Osteocyte (in vitro differentiated cells): ENCODE results near the gene AP3S2. TPM values are rescaled to one million over a fixed set of nuclear protein-coding genes. Genes with fewer than 3 reads are reported as not detected.

Experiments used
- DNase-seq: peaks from one replicate; pipeline ENCODE4 v3.0.0; 2021; ENCODE audit warnings: mixed read lengths; ENCODE audit not compliant: unreplicated experiment; ENCODE audit errors: extremely low spot score
- H3K27ac Mint-ChIP-seq: one replicate; pipeline ENCODE4 v1.8.0; 2021; ENCODE audit warnings: mild to moderate bottlenecking, mixed read lengths; ENCODE audit not compliant: unreplicated experiment
- H3K27me3 Mint-ChIP-seq: one replicate; pipeline ENCODE4 v1.8.0; 2021; ENCODE audit warnings: mixed read lengths; ENCODE audit not compliant: unreplicated experiment
- H3K36me3 Mint-ChIP-seq: one replicate; pipeline ENCODE4 v1.8.0; 2021; ENCODE audit warnings: mixed read lengths; ENCODE audit not compliant: unreplicated experiment
- H3K4me1 Mint-ChIP-seq: one replicate; pipeline ENCODE4 v1.8.0; 2021; ENCODE audit warnings: mixed read lengths; ENCODE audit not compliant: unreplicated experiment
- H3K4me3 Mint-ChIP-seq: one replicate; pipeline ENCODE4 v1.8.0; 2021; ENCODE audit warnings: mild to moderate bottlenecking, moderate library complexity, mixed read lengths; ENCODE audit not compliant: unreplicated experiment
- H3K9me3 Mint-ChIP-seq: one replicate; pipeline ENCODE4 v1.8.0; 2021; ENCODE audit warnings: mixed read lengths; ENCODE audit not compliant: unreplicated experiment
- total RNA-seq: library from RNA; stranded (reverse); gene quantifications from 2 replicates; pipeline ENCODE4 v1.2.1, GENCODE V29; 2021
- TF ChIP-seq, protein P1 (sequence below): fragments of 200-600 bp; sonication (generic); IDR thresholded peaks from 2 replicates; pipeline ENCODE4 v1.5.0; 2021; ENCODE audit warnings: antibody characterized with exemption, mild to moderate bottlenecking, moderate library complexity

AP3S2 gene
- total RNA-seq, 1 donor from 2014 or later: 26.9 TPM

DNA sequence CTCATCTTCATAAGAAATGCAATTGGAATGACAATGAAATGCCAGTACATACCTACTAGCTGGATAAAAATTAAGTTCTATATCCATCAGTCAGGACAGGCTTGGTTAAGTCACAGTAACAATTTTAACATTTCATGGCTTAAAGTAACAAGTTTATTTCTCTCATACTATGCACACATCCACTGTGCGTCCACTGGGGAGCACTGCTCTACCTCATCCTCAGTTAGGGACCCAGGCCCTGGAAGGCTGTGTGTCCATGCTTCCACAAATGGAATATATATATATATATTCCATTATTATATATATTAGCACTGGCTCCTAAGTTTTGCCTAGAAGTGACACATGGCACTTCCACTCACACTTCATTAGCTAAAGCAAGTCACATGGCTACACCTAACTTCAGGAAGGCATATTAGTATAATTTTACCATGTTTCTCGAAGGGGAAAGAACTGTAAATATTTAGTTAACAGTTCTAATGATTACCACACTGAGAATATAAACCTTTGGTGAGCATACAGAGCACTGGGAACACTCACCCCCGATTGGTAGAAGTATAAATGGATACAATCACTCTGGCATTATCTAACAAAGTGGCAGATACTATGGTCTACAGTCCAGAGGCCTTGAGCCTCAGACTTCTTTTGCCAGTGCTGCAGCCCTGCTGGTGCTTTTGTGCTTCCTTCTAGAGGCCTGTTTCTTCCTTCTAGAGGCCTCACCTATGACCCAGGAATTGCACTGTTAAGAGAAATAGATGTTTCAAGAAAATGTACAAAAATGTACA, 28.6 kb downstream of the AP3S2 start:
- Mint-ChIP-seq H3K27ac (no peak overlapping the region), H3K4me1 (no peaks in the 10 kb centered on the region), H3K36me3 (peaks cover 16% of the 10 kb centered on the region)

DNA sequence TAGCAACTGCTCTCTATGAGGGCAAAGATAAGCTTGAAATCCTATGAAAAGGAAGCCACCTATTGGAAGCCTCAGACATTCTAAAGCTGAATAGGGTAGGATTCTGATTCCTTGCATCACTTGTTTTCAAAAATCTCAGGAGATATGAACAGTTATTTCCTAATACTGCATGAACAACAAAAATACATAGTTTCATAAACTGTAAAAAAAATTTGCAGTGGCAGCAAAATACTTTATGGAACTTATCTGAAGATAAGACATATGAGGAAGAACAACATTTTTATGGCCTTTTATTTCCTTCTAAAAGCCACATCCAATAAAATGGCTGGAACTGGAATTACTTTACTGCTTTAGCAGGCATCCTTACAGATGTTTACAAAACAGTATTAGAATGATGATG, 29.9 kb downstream of the AP3S2 start:
- no peaks in the 10 kb centered on the region for H3K9me3 Mint-ChIP-seq

More for the DNA sequence above, 28.6 kb downstream of the AP3S2 start:
- DNase-seq: no peak
- TF ChIP-seq, protein P1, sequence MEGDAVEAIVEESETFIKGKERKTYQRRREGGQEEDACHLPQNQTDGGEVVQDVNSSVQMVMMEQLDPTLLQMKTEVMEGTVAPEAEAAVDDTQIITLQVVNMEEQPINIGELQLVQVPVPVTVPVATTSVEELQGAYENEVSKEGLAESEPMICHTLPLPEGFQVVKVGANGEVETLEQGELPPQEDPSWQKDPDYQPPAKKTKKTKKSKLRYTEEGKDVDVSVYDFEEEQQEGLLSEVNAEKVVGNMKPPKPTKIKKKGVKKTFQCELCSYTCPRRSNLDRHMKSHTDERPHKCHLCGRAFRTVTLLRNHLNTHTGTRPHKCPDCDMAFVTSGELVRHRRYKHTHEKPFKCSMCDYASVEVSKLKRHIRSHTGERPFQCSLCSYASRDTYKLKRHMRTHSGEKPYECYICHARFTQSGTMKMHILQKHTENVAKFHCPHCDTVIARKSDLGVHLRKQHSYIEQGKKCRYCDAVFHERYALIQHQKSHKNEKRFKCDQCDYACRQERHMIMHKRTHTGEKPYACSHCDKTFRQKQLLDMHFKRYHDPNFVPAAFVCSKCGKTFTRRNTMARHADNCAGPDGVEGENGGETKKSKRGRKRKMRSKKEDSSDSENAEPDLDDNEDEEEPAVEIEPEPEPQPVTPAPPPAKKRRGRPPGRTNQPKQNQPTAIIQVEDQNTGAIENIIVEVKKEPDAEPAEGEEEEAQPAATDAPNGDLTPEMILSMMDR: no peak
- H3K9me3 Mint-ChIP-seq: no peaks in the 10 kb centered on the region
- no peak overlapping the region for H3K4me3 Mint-ChIP-seq
- no peaks in the 10 kb centered on the region for H3K27me3 Mint-ChIP-seq

DNA sequence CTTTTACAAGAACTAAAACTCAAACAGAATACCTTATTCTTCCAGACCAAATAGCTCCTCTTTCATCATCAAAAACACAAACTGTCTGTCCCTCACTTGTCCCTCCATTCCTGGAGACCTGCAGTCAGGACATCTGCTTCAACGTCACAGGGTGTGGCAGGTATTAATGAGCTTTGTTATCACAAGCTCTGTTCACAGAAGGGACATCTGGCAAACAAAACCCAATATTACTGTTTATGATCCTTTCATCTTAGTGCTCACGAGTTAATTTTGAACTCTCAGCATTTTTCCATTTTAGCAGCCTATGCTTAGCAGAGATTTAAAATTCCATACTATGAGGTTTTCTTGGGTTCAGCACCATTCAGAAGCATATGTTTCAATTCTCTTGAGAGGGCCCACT, 32.9 kb downstream of the AP3S2 start:
- H3K27ac Mint-ChIP-seq: no peak overlapping the region
- no peaks in the 10 kb centered on the region for H3K27me3 Mint-ChIP-seq
- no peak overlapping the region for H3K4me3 Mint-ChIP-seq
- H3K9me3 Mint-ChIP-seq: no peaks in the 10 kb centered on the region
- TF ChIP-seq, protein P1: no peak
- H3K4me1 Mint-ChIP-seq: no peaks in the 10 kb centered on the region
- peaks cover 29% of the 10 kb centered on the region for H3K36me3 Mint-ChIP-seq
- no peak for DNase-seq

More for the DNA sequence above, 29.9 kb downstream of the AP3S2 start:
- no peak for DNase-seq
- Mint-ChIP-seq H3K27me3 (no peaks in the 10 kb centered on the region), H3K36me3 (peaks cover 16% of the 10 kb centered on the region), H3K27ac (no peak overlapping the region), H3K4me1 (no peaks in the 10 kb centered on the region), H3K4me3 (no peak overlapping the region)
- TF ChIP-seq, protein P1: no peak

DNA sequence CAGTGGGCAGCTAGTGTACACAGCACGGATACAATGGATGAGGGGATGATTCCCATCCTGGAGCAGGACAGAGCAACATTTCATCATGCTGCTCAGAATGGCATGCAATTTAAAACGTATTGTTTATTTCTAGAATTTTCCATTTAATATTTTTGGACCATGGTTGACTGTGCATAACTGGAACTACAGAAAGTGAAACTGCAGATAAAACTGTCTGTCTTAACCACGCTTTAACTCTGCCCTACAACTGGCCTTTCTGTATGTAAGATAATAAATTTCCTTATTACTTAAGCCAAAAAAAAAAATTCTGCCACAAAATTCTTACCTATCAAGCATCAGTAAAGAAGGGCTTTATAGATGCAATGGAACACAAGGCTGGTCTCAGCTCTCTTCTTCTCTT, 33.4 kb downstream of the AP3S2 start:
- no peak for DNase-seq
- Mint-ChIP-seq H3K4me1 (no peaks in the 10 kb centered on the region), H3K9me3 (no peaks in the 10 kb centered on the region), H3K4me3 (no peak overlapping the region), H3K27me3 (no peaks in the 10 kb centered on the region), H3K27ac (no peak overlapping the region), H3K36me3 (peaks cover 28% of the 10 kb centered on the region)
- TF ChIP-seq, protein P1: no peak

DNA sequence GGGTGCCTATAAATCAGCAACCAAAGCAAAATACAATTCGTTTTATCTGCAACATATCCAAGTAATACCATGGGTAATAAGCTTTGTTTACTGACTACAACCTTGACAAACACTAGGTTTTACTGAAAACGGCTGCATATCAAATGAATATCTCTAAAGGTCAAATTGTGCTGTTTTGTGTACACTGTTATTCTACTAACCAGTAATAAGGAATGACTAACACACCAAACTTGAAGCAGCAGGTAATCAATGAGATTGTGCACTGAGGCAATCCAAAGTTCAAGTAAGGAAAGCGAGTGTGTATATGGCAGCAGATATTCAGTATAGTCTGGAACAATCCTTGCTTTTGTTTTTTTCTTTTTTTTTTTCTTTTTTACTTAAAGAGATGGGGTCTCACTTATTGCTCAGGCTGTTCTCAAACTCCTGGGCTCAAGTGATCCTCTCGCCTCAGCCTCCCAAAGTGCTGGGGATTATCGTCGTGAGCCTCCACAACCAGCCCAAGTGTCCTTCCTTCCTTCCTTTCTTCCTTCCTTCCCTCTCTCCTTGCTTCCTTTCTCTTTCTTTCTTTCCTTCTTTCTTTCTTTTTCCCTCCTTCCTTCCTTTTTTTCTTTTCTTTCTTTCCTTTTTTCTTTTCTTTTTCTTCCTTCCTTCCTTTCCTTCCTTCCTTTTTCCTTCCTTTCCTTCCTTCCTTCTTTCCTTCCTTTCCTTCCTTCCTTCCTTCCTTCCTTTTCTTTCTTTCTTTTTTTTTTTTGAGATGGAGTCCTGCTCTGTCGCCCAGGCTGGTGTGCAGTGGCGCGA, 34.9 kb downstream of the AP3S2 start:
- peaks cover 23% of the 10 kb centered on the region for H3K36me3 Mint-ChIP-seq
- H3K9me3 Mint-ChIP-seq: no peaks in the 10 kb centered on the region
- no peak overlapping the region for H3K27ac Mint-ChIP-seq
- TF ChIP-seq, protein P1: no peak
- no peak for DNase-seq
- H3K4me1 Mint-ChIP-seq: no peaks in the 10 kb centered on the region
- H3K4me3 Mint-ChIP-seq: no peak overlapping the region
- H3K27me3 Mint-ChIP-seq: no peaks in the 10 kb centered on the region
